ENCODE measurements around the gene PTK7.

Gene PTK7

GRCh38 chr6:43207286-43207685, 131.2 kb downstream of the PTK7 start:
- DNase-seq (ENCODE audit: low read depth): no peak
